Germinal center (tissue), 1 donor: ENCODE measurements around the gene AHNAK.
"Not testable (repeated sequence)": the region's sequence is repeated elsewhere in the genome, so short reads cannot be mapped to it uniquely, and the experiment has no call there.

Experiments used
- DNase-seq: peaks from one replicate; pipeline ENCODE4 v3.0.0; 2012; ENCODE audit warnings: mixed read lengths, low spot score

Gene AHNAK

DNA sequence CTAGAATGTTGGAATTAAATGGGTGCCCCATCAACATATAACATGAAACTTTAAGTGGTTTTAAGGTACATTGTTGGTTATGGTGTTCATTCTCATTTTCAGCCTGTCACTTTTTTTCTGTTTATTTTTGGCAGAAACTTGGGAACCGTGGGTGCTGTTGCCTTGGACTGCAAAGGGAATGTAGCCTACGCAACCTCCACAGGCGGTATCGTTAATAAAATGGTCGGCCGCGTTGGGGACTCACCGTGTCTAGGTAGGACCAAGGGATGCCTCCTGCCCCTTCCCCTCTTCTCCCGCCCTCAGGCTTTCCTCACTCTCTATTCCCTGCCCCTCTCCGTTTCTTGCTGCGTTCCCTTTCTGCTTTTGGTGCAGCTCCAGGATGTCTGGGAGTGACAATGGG, 157.6 kb downstream of the AHNAK start:
- DNase-seq: no peak

DNA sequence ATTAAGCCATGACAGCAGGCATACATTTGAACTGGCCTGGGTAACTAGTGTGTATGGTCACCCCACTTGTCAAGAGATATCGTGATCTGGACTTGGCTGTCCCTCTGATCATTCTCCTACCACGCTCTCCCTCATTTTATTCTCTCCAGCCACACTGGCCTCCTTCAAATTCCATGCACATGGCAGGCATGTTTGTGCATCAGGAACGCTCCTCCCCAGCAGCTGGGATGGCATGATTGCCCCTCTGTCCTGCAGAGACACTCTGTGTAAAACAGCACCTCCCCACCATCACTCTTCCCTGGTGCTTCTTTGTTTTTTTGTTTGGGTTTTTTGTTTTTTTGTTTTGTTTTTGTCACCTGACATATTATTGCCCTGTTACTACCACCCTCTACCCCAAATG, 159.2 kb downstream of the AHNAK start:
- DNase-seq: no peak

DNA sequence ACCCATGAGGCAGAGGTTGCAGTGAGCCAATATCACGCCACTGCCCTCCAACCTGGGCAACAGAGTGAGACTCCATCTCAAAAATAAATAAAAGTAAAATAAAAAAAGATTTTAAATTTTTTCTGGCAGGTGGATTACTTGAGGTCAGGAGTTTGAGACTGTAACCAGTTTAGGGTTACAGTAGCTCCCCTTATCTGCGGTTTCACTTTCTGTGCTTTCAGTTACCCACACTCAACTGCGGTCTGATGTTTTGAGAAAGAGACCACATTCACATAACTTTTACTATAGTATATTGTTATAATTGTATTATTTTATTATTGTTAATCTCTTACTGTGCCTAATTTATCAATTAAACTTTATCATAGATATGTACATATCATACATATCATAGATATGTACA, 160.5 kb downstream of the AHNAK start:
- DNase-seq: not testable (repeated sequence)

DNA sequence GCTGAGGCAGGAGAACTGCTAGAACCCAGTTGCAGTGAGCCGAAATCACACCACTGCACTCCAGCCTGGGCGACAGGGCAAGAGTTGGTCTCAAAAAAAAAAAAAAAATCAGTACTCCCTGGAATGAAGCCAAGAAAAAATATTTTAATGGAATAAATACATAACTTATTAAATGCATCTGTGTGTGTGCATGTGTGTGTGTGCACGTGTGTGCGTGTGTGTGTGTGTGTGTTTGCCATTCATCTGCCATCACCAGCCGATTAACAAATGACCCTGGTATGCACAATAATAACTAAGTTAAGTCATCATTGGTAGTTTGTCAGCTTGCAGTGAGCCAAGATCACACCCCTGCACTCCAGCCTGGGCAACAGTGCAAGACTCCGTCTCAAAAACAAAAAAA, 162.8 kb downstream of the AHNAK start:
- DNase-seq: no peak
